D721Med (cell line): Measurements from ENCODE around the gene EGLN1.
"Not testable (repeated sequence)": the region's sequence is repeated elsewhere in the genome, so short reads cannot be mapped to it uniquely, and the experiment has no call there.

Experiments used
- DNase-seq: peaks from one replicate; pipeline ENCODE4 v3.0.0; 2011; ENCODE audit warnings: low spot score; ENCODE audit not compliant: insufficient read length
- FAIRE-seq: peaks from 2 replicates; lab custom pipeline; 2011; peaks lifted over from hg19 to GRCh38; lab: Jason Lieb, UNC
- CTCF ChIP-seq: IDR thresholded peaks from 2 replicates; pipeline ENCODE4 v1.5.1; 2012; ENCODE audit warnings: mild to moderate bottlenecking, control low read depth; ENCODE audit not compliant: insufficient read depth; ENCODE audit errors: missing control alignments

Gene EGLN1

GRCh38 chr1:231446138-231446537 lies 24.1 kb upstream of the EGLN1 start:
- DNase-seq: no peak
- no peak for FAIRE-seq
- no peak for TF ChIP-seq CTCF

- no peak for FAIRE-seq
- DNase-seq: no peak
- TF ChIP-seq CTCF: no peak
These were observed 22.0 kb upstream of the EGLN1 start for GRCh38 chr1:231444059-231444458.

GRCh38 chr1:231443363-231443762 lies 21.3 kb upstream of the EGLN1 start:
- no peak for TF ChIP-seq CTCF
- FAIRE-seq: no peak

GRCh38 chr1:231442735-231443134 lies 20.6 kb upstream of the EGLN1 start:
- DNase-seq (no peak), FAIRE-seq (no peak)
- TF ChIP-seq CTCF: no peak

More at GRCh38 chr1:231443363-231443762, 21.3 kb upstream of the EGLN1 start:
- DNase-seq: no peak

GRCh38 chr1:231432996-231433395 lies 10.9 kb upstream of the EGLN1 start:
- no peak for DNase-seq
- no peak for FAIRE-seq
- TF ChIP-seq CTCF: no peak

- TF ChIP-seq CTCF: no peak
- DNase-seq (no peak), FAIRE-seq (no peak)
These were observed 9.8 kb upstream of the EGLN1 start for GRCh38 chr1:231431665-231432415.

- FAIRE-seq, DNase-seq: not testable (repeated sequence)
These were observed 8.7 kb upstream of the EGLN1 start for GRCh38 chr1:231430678-231431352.
